ENCODE results near the gene RNF217.
A peak's percentile ranks its signal among the peaks of the same experiment; 100 is the strongest.
"Not testable (repeated sequence)": the region's sequence is repeated elsewhere in the genome, so short reads cannot be mapped to it uniquely, and the experiment has no call there.

RNF217 gene

DNA sequence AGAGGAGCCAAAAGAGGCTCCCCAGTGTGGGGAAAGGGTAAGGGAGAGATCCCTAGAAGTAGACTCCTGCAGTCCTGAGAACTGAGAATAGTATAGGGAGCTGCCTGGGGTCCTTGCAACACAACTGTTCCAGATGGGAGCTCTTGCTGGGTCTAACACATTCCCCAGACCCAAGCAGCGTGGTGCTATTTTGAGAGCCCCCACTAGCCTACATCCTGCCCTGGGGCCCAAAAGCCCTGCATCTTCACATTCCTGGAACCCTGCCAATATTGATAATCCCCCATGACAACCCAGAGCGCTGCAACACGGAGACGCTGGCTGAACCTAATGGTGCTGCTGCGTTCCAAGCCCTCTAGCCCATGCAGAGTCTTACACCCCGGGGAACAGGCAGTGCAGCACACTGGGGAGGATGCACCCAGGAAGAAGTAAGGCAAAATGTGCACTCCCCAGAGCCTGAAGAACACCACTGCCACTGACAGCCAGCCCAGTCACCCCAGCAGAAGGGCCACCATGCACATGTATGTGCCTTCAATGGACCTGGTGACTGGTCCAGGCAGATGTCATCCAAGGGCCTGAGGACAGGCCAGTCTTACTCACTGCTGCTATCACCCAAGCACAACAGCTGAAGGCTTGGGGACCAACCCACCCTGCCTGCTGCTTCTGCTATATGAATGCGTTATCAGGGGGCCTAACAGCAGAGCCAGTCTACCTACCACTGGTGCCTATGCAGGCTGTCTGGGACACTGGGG, 7.0 kb upstream of the RNF217 start:
- Mint-ChIP-seq H3K27me3 (peaks cover 3 to 21% of the 10 kb centered on the region in 2 donors), H3K4me3 (no peak overlapping the region), H3K9me3 (peaks cover 4 to 7% of the 10 kb centered on the region in 2 donors), H3K4me1 (ENCODE audit: low read depth in 2 of 2) (no peaks in the 10 kb centered on the region), H3K36me3 (ENCODE audit: insufficient read depth) (no peaks in the 10 kb centered on the region), H3K27ac (no peak overlapping the region)
- DNase-seq (no peak), ATAC-seq (replicated peaks) (no peak)

- DNase-seq (no peak), ATAC-seq (replicated peaks) (no peak)
- Mint-ChIP-seq H3K27ac (no peak overlapping the region), H3K36me3 (ENCODE audit: insufficient read depth) (no peaks in the 10 kb centered on the region), H3K4me3 (no peak overlapping the region), H3K27me3 (peaks cover 5 to 29% of the 10 kb centered on the region in 2 donors), H3K4me1 (ENCODE audit: low read depth in 2 of 2) (no peaks in the 10 kb centered on the region), H3K9me3 (peaks cover 4 to 7% of the 10 kb centered on the region in 2 donors)
These were observed 6.2 kb upstream of the RNF217 start for GRCh38 chr6:124956018-124956417.

DNA sequence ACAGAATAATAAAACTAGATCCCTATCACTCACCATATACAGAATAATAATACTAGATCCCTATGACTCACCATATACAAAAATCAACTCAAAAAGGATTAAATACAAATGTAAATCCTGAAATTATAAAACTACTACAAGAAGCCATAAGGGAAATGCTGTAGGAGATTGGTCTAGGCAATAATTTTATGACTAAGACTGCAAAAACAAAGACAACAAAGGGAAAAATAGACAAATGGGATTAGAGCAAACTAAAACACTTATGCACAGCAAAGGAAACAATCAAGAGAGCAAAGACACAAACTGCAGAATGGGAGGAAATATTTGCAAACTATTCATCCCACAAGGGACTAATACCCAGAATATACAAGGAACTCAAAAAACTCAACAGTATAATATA, 4.1 kb upstream of the RNF217 start:
- ATAC-seq (replicated peaks) (no peak), DNase-seq (no peak)
- H3K36me3 Mint-ChIP-seq (ENCODE audit: insufficient read depth) = no peaks in the 10 kb centered on the region

GRCh38 chr6:124958759-124959354, 3.4 kb upstream of the RNF217 start:
- no peak for ATAC-seq (replicated peaks)
- Mint-ChIP-seq H3K27ac (no peak overlapping the region), H3K36me3 (ENCODE audit: insufficient read depth) (no peaks in the 10 kb centered on the region), H3K4me1 (ENCODE audit: low read depth in 2 of 2) (peaks cover 0 to 10% of the 10 kb centered on the region in 2 donors), H3K9me3 (peaks cover 4 to 14% of the 10 kb centered on the region in 2 donors), H3K4me3 (no peak overlapping the region), H3K27me3 (peaks cover 20 to 50% of the 10 kb centered on the region in 2 donors)
- no peak for DNase-seq

More for the DNA sequence above, 4.1 kb upstream of the RNF217 start:
- no peak overlapping the region for H3K4me3 Mint-ChIP-seq
- H3K27ac Mint-ChIP-seq = no peak overlapping the region
- peaks cover 0 to 6% of the 10 kb centered on the region in 2 donors for H3K4me1 Mint-ChIP-seq (ENCODE audit: low read depth in 2 of 2)
- peaks cover 4 to 8% of the 10 kb centered on the region in 2 donors for H3K9me3 Mint-ChIP-seq
- peaks cover 14 to 43% of the 10 kb centered on the region in 2 donors for H3K27me3 Mint-ChIP-seq

DNA sequence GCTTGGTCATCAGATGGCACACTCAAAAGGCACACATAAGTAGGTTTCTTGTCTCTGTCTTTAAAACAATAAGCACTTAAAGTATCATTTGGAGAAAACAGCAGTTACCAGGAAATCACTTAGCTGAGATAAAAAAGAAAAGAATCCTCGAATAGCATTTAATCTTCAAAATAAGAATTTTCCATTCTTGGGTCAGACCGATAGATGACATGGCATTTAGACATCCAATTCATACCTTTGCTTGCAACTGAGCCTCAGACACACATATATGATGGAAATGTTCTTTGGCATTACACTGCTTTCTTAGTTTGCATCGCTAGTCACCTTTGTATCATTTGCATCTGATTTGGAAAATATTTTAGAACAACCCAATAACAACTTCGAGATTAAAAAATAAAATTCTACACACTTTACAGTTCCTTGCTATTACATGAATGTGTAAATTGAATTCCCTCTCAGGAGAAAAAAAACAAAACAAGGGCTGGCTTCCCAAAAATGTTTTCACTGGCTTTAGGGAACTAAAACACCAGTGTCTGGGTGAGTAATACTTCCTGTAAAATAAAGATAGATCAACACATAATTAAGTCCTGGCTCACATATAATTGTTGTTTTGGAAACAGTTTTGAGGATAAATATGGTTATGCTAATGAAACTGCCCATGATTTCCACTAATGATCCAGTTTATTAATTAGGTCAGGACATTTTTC, 1.3 kb upstream of the RNF217 start:
- peak overlapping the region in 1 of 2 donors; percentile 46 for H3K4me3 Mint-ChIP-seq
- peaks cover 2 to 14% of the 10 kb centered on the region in 2 donors for H3K9me3 Mint-ChIP-seq
- H3K27me3 Mint-ChIP-seq = peaks cover 20 to 53% of the 10 kb centered on the region in 2 donors
- ATAC-seq (replicated peaks) = no peak
- H3K36me3 Mint-ChIP-seq (ENCODE audit: insufficient read depth) = no peaks in the 10 kb centered on the region
- DNase-seq = no peak
- H3K4me1 Mint-ChIP-seq (ENCODE audit: low read depth in 2 of 2) = peaks cover 0 to 10% of the 10 kb centered on the region in 2 donors
- no peak overlapping the region for H3K27ac Mint-ChIP-seq

GRCh38 chr6:124961464-124961776, 817 bp upstream of the RNF217 start:
- peak overlapping the region; percentile 46 to 59 for H3K4me3 Mint-ChIP-seq
- peaks cover 20 to 50% of the 10 kb centered on the region in 2 donors for H3K27me3 Mint-ChIP-seq
- DNase-seq = no peak
- H3K27ac Mint-ChIP-seq = no peak overlapping the region
- peaks cover 0 to 10% of the 10 kb centered on the region in 2 donors for H3K4me1 Mint-ChIP-seq (ENCODE audit: low read depth in 2 of 2)
- H3K9me3 Mint-ChIP-seq = peaks cover 2 to 12% of the 10 kb centered on the region in 2 donors
- ATAC-seq (replicated peaks) = no peak
- H3K36me3 Mint-ChIP-seq (ENCODE audit: insufficient read depth) = no peaks in the 10 kb centered on the region

DNA sequence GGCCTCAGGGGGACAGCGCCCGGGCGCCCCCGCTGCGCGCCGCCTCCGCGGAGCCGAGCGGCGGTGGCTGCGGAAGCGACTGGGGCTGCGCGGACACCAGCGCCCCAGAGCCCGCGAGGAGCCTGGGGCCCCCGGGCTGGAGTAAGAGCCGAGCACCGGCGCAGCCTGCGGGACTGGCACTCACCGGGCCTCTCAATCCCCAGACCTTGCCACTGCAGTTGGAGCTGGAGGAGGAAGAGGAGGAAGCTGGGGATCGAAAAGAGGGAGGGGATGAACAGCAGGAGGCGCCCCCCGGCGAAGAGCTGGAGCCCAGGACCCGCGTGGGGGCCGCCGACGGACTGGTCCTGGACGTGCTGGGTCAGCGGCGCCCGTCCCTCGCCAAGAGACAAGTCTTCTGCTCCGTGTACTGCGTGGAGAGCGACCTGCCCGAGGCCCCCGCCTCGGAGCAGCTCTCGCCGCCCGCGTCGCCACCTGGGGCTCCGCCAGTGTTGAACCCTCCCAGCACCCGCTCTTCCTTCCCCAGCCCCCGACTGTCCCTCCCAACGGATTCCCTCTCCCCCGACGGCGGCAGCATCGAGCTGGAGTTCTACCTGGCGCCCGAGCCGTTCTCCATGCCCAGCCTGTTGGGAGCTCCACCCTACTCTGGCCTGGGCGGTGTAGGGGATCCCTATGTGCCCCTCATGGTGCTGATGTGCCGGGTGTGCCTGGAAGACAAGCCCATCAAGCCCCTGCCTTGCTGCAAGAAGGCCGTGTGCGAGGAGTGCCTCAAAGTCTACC, 590 bp downstream of the RNF217 start:
- H3K4me1 Mint-ChIP-seq (ENCODE audit: low read depth in 2 of 2) = peaks cover 0 to 10% of the 10 kb centered on the region in 2 donors

DNA sequence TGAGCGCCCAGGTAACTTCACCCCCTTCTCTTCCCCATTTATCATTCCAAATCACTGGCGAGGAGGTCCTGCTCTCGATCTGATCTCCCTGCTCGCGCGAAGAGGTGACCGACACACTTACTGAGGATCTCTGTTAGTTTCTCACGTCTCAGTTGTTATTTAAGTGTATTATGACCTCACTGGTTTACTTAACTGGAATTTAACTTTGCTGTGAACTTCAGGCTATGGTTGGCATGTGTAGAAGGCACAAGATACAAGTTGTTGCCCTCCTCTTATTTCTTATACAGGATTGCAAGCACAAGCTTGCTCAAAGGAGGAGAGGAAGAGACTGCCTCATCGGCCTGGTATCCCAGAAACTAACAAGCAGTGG, 1.2 kb downstream of the RNF217 start:
- H3K27me3 Mint-ChIP-seq = peaks cover 20 to 44% of the 10 kb centered on the region in 2 donors
- H3K4me3 Mint-ChIP-seq = peak overlapping the region; percentile 50 to 69
- ATAC-seq (replicated peaks) = no peak
- no peak for DNase-seq
- H3K27ac Mint-ChIP-seq = no peak overlapping the region
- peaks cover 0 to 6% of the 10 kb centered on the region in 2 donors for H3K9me3 Mint-ChIP-seq
- H3K36me3 Mint-ChIP-seq (ENCODE audit: insufficient read depth) = no peaks in the 10 kb centered on the region
- H3K4me1 Mint-ChIP-seq (ENCODE audit: low read depth in 2 of 2) = peaks cover 0 to 10% of the 10 kb centered on the region in 2 donors

More for the DNA sequence above, 590 bp downstream of the RNF217 start:
- Mint-ChIP-seq H3K27me3 (peaks cover 20 to 44% of the 10 kb centered on the region in 2 donors), H3K36me3 (ENCODE audit: insufficient read depth) (no peaks in the 10 kb centered on the region), H3K9me3 (peaks cover 0 to 6% of the 10 kb centered on the region in 2 donors), H3K4me3 (peak overlapping the region; percentile 50 to 69), H3K27ac (no peak overlapping the region)
- DNase-seq = no peak
- ATAC-seq (replicated peaks) = no peak

- H3K36me3 Mint-ChIP-seq (ENCODE audit: insufficient read depth) = no peaks in the 10 kb centered on the region
- peaks cover 0 to 10% of the 10 kb centered on the region in 2 donors for H3K4me1 Mint-ChIP-seq (ENCODE audit: low read depth in 2 of 2)
- H3K9me3 Mint-ChIP-seq = peaks cover 0 to 6% of the 10 kb centered on the region in 2 donors
- DNase-seq (no peak), ATAC-seq (replicated peaks) (no peak)
- peaks cover 20 to 44% of the 10 kb centered on the region in 2 donors for H3K27me3 Mint-ChIP-seq
- H3K4me3 Mint-ChIP-seq = peak overlapping the region in 1 of 2 donors; percentile 50
- no peak overlapping the region for H3K27ac Mint-ChIP-seq
These were observed 1.9 kb downstream of the RNF217 start for GRCh38 chr6:124963831-124964763.

DNA sequence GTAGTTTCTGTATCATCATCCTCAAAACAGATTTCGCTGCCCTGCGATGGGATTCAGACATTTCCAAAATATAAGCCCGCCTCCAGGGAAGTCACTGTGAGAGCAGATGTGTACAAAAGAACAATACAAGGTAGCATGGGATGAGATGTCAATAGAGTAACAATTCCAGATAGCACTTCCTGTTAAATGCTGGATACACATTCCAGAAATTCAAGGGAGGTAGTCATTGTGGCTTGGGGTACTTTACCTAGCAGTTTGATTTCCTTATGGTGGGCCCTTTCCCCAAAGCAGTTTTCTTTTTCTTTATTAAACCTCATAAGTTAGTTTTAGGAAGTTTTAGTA, 2.5 kb downstream of the RNF217 start:
- no peak for DNase-seq
- peaks cover 20 to 44% of the 10 kb centered on the region in 2 donors for H3K27me3 Mint-ChIP-seq

GRCh38 chr6:124965424-124965850, 3.2 kb downstream of the RNF217 start:
- H3K9me3 Mint-ChIP-seq; H3K36me3 Mint-ChIP-seq (ENCODE audit: insufficient read depth); DNase-seq; H3K4me3 Mint-ChIP-seq; H3K27ac Mint-ChIP-seq; ATAC-seq (replicated peaks); H3K4me1 Mint-ChIP-seq (ENCODE audit: low read depth in 2 of 2): not testable (repeated sequence)
- peaks cover 15 to 37% of the 10 kb centered on the region in 2 donors for H3K27me3 Mint-ChIP-seq

More for the DNA sequence above, 2.5 kb downstream of the RNF217 start:
- H3K36me3 Mint-ChIP-seq (ENCODE audit: insufficient read depth) = no peaks in the 10 kb centered on the region
- H3K4me3 Mint-ChIP-seq = no peak overlapping the region
- no peak for ATAC-seq (replicated peaks)
- H3K9me3 Mint-ChIP-seq = peaks cover 0 to 6% of the 10 kb centered on the region in 2 donors
- peaks cover 0 to 10% of the 10 kb centered on the region in 2 donors for H3K4me1 Mint-ChIP-seq (ENCODE audit: low read depth in 2 of 2)
- H3K27ac Mint-ChIP-seq = no peak overlapping the region

DNA sequence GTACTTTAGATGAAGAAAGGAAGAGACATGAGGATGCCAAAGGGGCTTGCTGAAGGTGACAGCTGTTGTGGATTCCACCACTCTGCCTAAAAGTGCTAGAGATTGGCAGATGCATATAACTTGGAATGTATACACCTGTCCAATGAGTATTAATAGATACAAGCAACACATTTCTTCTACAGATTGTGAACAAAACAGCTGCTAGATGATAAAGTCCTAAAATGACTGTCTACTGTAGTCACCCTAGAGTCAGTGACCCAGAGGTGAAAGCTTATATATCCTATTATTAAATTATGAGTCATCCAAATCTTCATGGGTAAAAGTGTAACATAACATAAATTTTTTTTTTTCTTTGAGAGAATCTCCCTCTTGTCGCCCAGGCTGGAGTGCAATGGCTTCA, 5.2 kb downstream of the RNF217 start:
- DNase-seq (no peak), ATAC-seq (replicated peaks) (no peak)
- H3K9me3 Mint-ChIP-seq = peaks cover 6 to 12% of the 10 kb centered on the region in 2 donors
- H3K36me3 Mint-ChIP-seq (ENCODE audit: insufficient read depth) = no peaks in the 10 kb centered on the region
- H3K27me3 Mint-ChIP-seq = peaks cover 8 to 22% of the 10 kb centered on the region in 2 donors
- no peak overlapping the region for H3K4me3 Mint-ChIP-seq
- H3K4me1 Mint-ChIP-seq (ENCODE audit: low read depth in 2 of 2) = peaks cover 0 to 6% of the 10 kb centered on the region in 2 donors
- no peak overlapping the region for H3K27ac Mint-ChIP-seq

All from effector memory CD8-positive, alpha-beta T cell (primary cell).